A549 (cell line): Measurements from ENCODE around the gene TMEM119.

ENCODE experiments used
- BCL3 ChIP-seq: fragments of >200 bp; sonication (Bioruptor Twin); formaldehyde crosslinking; IDR thresholded peaks from 3 replicates; pipeline ENCODE4 v1.6.1; 2016
- CTCF ChIP-seq: fragments of >200 bp; sonication (Bioruptor Twin); formaldehyde crosslinking; IDR thresholded peaks from 3 replicates; pipeline ENCODE4 v1.5.1; 2016
- E2F6 ChIP-seq: IDR thresholded peaks from 2 replicates; pipeline ENCODE4 v1.6.1; 2012; ENCODE audit warnings: low read depth, borderline replicate concordance
- EP300 ChIP-seq, 2 experiments: fragments of >200 bp; sonication (Bioruptor Twin); formaldehyde crosslinking; IDR thresholded peaks; 2 replicates in 1 of 2; 3 replicates in 1 of 2; pipeline ENCODE4 v1.6.1; 2016 to 2017
- ESRRA ChIP-seq: fragments of 150-350 bp; IDR thresholded peaks from 2 replicates; pipeline ENCODE4 v1.6.1; 2014; ENCODE audit warnings: mild to moderate bottlenecking, low read length, borderline replicate concordance
- MAFK ChIP-seq: fragments of 450-650 bp; IDR thresholded peaks from 2 replicates; pipeline ENCODE4 v1.6.1; 2014; ENCODE audit not compliant: partially characterized antibody
- MYC ChIP-seq: IDR thresholded peaks from 2 replicates; pipeline ENCODE4 v1.6.1; 2012; ENCODE audit warnings: mild to moderate bottlenecking, inconsistent platforms, low read length, improper control_type of control experiment, borderline replicate concordance
- NR3C1 ChIP-seq: fragments of >200 bp; sonication (Bioruptor Twin); formaldehyde crosslinking; IDR thresholded peaks from 3 replicates; pipeline ENCODE4 v1.6.1; 2017
- POLR2A ChIP-seq: IDR thresholded peaks from 2 replicates; pipeline ENCODE4 v1.6.1; 2012; ENCODE audit warnings: mild to moderate bottlenecking, low read length
- RCOR1 ChIP-seq: fragments of 150-350 bp; IDR thresholded peaks from 2 replicates; pipeline ENCODE4 v1.6.1; 2014; ENCODE audit warnings: antibody characterized with exemption, low read length, low read depth
- RFX5 ChIP-seq: fragments of 450-650 bp; IDR thresholded peaks from 2 replicates; pipeline ENCODE4 v1.7.1; 2014; ENCODE audit warnings: antibody characterized with exemption, mild to moderate bottlenecking, moderate library complexity
- RNF2 ChIP-seq: fragments of 200-600 bp; sonication (generic); IDR thresholded peaks from 2 replicates; pipeline ENCODE4 v1.6.1; 2016; ENCODE audit warnings: low read depth, mild to moderate bottlenecking, antibody characterized with exemption, moderate library complexity, borderline replicate concordance
- SMC3 ChIP-seq: fragments of >200 bp; sonication (Bioruptor Twin); formaldehyde crosslinking; IDR thresholded peaks from 3 replicates; pipeline ENCODE4 v1.6.1; 2018; ENCODE audit warnings: inconsistent platforms

- TF ChIP-seq CTCF: no peak
- no peak for TF ChIP-seq NR3C1
- TF ChIP-seq RCOR1: no peak
- TF ChIP-seq EP300 (IDR thresholded peaks at IDR 0.05): no peak
- TF ChIP-seq BCL3: no peak
- no peak for TF ChIP-seq SMC3
- TF ChIP-seq POLR2A: no peak
- TF ChIP-seq MAFK: no peak
- TF ChIP-seq RFX5: no peak
- no peak for TF ChIP-seq RNF2
- no peak for TF ChIP-seq MYC
- no peak for TF ChIP-seq E2F6
- TF ChIP-seq ESRRA: no peak
Measured at GRCh38 chr12:108625228-108625627, 27.3 kb upstream of the TMEM119 start.
